Breast epithelium (tissue), 4 donors: ENCODE measurements around the gene LPCAT3. TPM values are rescaled to one million over a fixed set of nuclear protein-coding genes. Genes with fewer than 3 reads are reported as not detected.
"Not testable (repeated sequence)": the region's sequence is repeated elsewhere in the genome, so short reads cannot be mapped to it uniquely, and the experiment has no call there.

Experiments used
- DNase-seq, 2 donors: peaks; one replicate each; pipeline ENCODE4 v3.0.0-alpha.2; 2019; ENCODE audit warnings: low spot score in 2 of 2
- H3K27ac ChIP-seq, 2 donors: fragments of 200-600 bp; sonication (generic) in 1 of 2; one replicate each; pipeline ENCODE4 v1.5.1; 2016 to 2019; ENCODE audit warnings: mild to moderate bottlenecking in 1 of 2
- H3K27me3 ChIP-seq, 2 donors: fragments of 200-600 bp; sonication (generic) in 1 of 2; one replicate each; pipeline versions ENCODE4 v1.5.1 to v1.6.0; 2017 to 2019; ENCODE audit warnings: control low read depth in 1 of 2, mild to moderate bottlenecking in 1 of 2
- H3K36me3 ChIP-seq: fragments of 200-600 bp; one replicate; pipeline ENCODE4 v1.5.1; 2019
- H3K4me1 ChIP-seq, 2 donors: fragments of 200-600 bp; sonication (generic); one replicate each; pipeline ENCODE4 v1.5.1; 2016 to 2019; ENCODE audit warnings: control low read depth in 1 of 2
- H3K4me3 ChIP-seq, 3 donors: fragments of 200-600 bp; sonication (generic); 1 replicate in 2 of 3; 2 replicates in 1 of 3; pipeline ENCODE4 v1.5.1; 2016 to 2019; ENCODE audit warnings: mild to moderate bottlenecking in 3 of 3, moderate library complexity in 2 of 3
- H3K9me3 ChIP-seq, 2 donors: fragments of 200-600 bp; sonication (generic) in 1 of 2; one replicate each; pipeline ENCODE4 v1.5.1; 2016 to 2019; ENCODE audit warnings: control low read depth in 1 of 2
- CTCF ChIP-seq, 3 donors: fragments of 450-650 bp; IDR thresholded peaks; one replicate each; pipeline ENCODE4 v1.5.1; 2016 to 2017; ENCODE audit warnings: antibody characterized with exemption in 3 of 3, mild to moderate bottlenecking in 3 of 3, moderate library complexity in 3 of 3
- POLR2A ChIP-seq: fragments of 450-650 bp; IDR thresholded peaks from one replicate; pipeline ENCODE4 v1.6.1; 2016; ENCODE audit warnings: antibody characterized with exemption, mild to moderate bottlenecking, moderate library complexity
- POLR2AphosphoS5 ChIP-seq, 3 donors: sonication (generic); formaldehyde crosslinking; IDR thresholded peaks; one replicate each; pipeline ENCODE4 v1.6.1; 2017; ENCODE audit warnings: antibody characterized with exemption in 3 of 3
- intact Hi-C: fragments of 100-400 bp; cut with DNase I; formaldehyde crosslinking; loops from one replicate; pipeline ENCODE4 v1.15.1; 2023; ENCODE audit warnings: low total_unique reads
- total RNA-seq, 3 donors: library from RNA; depleted of rRNA; stranded (reverse); fragments of >200 nt; gene quantifications; one replicate each; pipeline ENCODE4 v1.1.0, GENCODE V29; 2016

Gene LPCAT3
- total RNA-seq, 3 donors from 2014 or later, result 28.3 to 67.5 (median 63.7) TPM

DNA sequence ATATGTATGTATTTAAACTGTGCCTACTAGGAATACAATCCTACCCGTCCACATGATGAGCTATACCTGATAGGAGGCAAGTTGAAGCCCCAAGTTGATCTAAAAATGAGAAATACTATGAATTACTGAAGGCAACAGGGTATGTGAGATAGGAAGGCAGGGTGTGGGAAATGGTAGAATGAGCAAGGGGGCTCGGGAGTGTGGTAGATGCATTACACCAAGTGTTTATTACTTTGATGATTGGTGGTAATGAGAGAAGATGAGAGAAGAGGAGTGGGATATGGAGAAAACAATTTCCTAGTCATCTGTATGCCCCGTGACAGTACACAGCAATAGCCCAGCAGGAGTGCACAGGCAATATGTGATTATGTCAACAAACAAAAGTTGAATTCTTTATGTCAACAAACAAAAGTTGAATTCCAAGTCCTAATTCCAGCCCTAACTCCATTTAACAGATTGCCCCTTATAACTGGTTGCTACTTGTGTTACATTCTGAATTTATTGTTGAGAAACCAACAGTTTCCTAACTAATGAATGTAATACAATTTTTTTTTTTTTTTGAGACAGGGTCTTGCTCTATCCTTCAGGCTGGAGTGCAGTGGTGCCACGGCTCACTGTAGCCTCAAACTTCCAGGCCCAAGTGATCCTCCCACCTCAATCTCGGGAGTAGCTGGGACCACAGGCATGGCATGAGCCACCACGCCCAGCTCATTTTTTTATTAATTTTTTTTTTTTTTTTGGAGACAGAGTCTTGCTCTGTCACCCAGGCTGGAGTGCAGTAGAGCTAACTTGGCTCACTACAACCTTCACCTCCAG, 2.5 kb downstream of the LPCAT3 start:
- intact Hi-C loops, result no loop called here
- no peak overlapping the region for H3K27ac ChIP-seq

GRCh38 chr12:7013101-7013500, 5.2 kb downstream of the LPCAT3 start:
- H3K27ac ChIP-seq, result no peak overlapping the region
- TF ChIP-seq CTCF (IDR thresholded peaks at IDR 0.05) (no peak), POLR2AphosphoS5 (IDR thresholded peaks at IDR 0.05) (no peak), POLR2A (no peak)
- H3K4me3 ChIP-seq, result no peak overlapping the region
- DNase-seq, result no peak
- intact Hi-C loops, result no loop called here
- H3K36me3 ChIP-seq, result no peaks in the 10 kb centered on the region
- no peaks in the 10 kb centered on the region for H3K9me3 ChIP-seq
- peaks cover 0 to 8% of the 10 kb centered on the region in 2 donors for H3K4me1 ChIP-seq
- H3K27me3 ChIP-seq, result no peaks in the 10 kb centered on the region

More for the DNA sequence above, 2.5 kb downstream of the LPCAT3 start:
- no peaks in the 10 kb centered on the region for H3K36me3 ChIP-seq
- H3K4me3 ChIP-seq, result no peak overlapping the region
- TF ChIP-seq POLR2AphosphoS5 (IDR thresholded peaks at IDR 0.05) (no peak), POLR2A (no peak)
- no peaks in the 10 kb centered on the region for H3K27me3 ChIP-seq
- peaks cover 0 to 8% of the 10 kb centered on the region in 2 donors for H3K4me1 ChIP-seq
- no peaks in the 10 kb centered on the region for H3K9me3 ChIP-seq
- no peak for DNase-seq

- TF ChIP-seq POLR2A (no peak), CTCF (IDR thresholded peaks at IDR 0.05) (no peak), POLR2AphosphoS5 (IDR thresholded peaks at IDR 0.05) (no peak)
- intact Hi-C loops, result no loop called here
- peaks cover 0 to 3% of the 10 kb centered on the region in 2 donors for H3K4me1 ChIP-seq
These were observed 6.2 kb downstream of the LPCAT3 start for GRCh38 chr12:7012024-7012607.

GRCh38 chr12:7011398-7011797, 6.9 kb downstream of the LPCAT3 start:
- H3K36me3 ChIP-seq, H3K4me3 ChIP-seq, H3K27me3 ChIP-seq, H3K9me3 ChIP-seq, H3K4me1 ChIP-seq, H3K27ac ChIP-seq, intact Hi-C loops, DNase-seq: not testable (repeated sequence)

More at GRCh38 chr12:7012024-7012607, 6.2 kb downstream of the LPCAT3 start:
- no peak for DNase-seq
- no peak overlapping the region for H3K4me3 ChIP-seq
- no peaks in the 10 kb centered on the region for H3K36me3 ChIP-seq
- H3K9me3 ChIP-seq, result no peaks in the 10 kb centered on the region
- no peaks in the 10 kb centered on the region for H3K27me3 ChIP-seq
- no peak overlapping the region for H3K27ac ChIP-seq

GRCh38 chr12:7009512-7009911, 8.8 kb downstream of the LPCAT3 start:
- H3K4me3 ChIP-seq, result no peak overlapping the region
- no peaks in the 10 kb centered on the region for H3K36me3 ChIP-seq
- intact Hi-C loops, result no loop called here
- no peak for DNase-seq
- TF ChIP-seq POLR2AphosphoS5 (IDR thresholded peaks at IDR 0.05), result no peak
- no peak for TF ChIP-seq CTCF (IDR thresholded peaks at IDR 0.05)
- no peak for TF ChIP-seq POLR2A
- no peaks in the 10 kb centered on the region for H3K4me1 ChIP-seq
- no peaks in the 10 kb centered on the region for H3K27me3 ChIP-seq
- H3K9me3 ChIP-seq, result no peaks in the 10 kb centered on the region
- H3K27ac ChIP-seq, result no peak overlapping the region

- Histone ChIP-seq H3K4me3 (no peak overlapping the region), H3K4me1 (no peaks in the 10 kb centered on the region), H3K27me3 (no peaks in the 10 kb centered on the region), H3K27ac (no peak overlapping the region), H3K9me3 (no peaks in the 10 kb centered on the region), H3K36me3 (no peaks in the 10 kb centered on the region)
- no peak for TF ChIP-seq POLR2A
- no peak for TF ChIP-seq POLR2AphosphoS5 (IDR thresholded peaks at IDR 0.05)
- TF ChIP-seq CTCF (IDR thresholded peaks at IDR 0.05), result no peak
- intact Hi-C loops, result no loop called here
- DNase-seq, result no peak
These were observed 9.4 kb downstream of the LPCAT3 start for GRCh38 chr12:7008864-7009263.
